Measurements from ENCODE around the gene STXBP1. TPM values are rescaled to one million over a fixed set of nuclear protein-coding genes. Genes with fewer than 3 reads are reported as not detected.

Gene STXBP1
- total and polyA plus RNA-seq, 9 of the 15 experiments (the other 6 are each of a cell fraction or from before 2014, with no cell fraction given) = 4.6 to 35.1 (median 9.7) TPM

DNA sequence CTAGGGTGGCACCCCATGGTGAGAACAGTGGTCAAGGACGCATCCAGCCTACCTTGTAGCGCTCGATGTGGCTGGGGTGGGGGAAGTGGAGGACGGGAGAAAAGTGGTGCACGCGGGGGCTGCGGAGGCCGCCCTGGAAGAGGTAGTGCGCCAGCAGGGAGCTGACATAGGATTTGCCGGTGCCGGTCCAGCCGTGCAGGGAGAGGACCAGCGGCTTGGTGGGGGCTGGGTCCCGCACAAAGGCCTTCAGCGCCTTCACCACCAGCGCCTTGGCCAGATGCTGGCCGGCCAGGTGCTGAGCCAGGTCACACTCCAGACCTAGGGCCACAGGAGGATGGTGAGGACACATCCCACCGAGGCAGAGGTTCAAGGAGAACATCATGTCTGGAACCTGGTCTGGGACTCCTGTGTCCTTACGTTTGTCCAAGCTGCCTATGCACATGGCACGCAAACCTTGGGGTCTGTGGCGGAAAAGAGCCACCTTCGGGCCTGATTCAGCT, 122.2 kb downstream of the STXBP1 start (continued):
- no peak for TF ChIP-seq NR2C1 (IDR thresholded peaks at IDR 0.05)
- no peak for TF ChIP-seq NR2C1 (tag; IDR thresholded peaks at IDR 0.05)
- TF ChIP-seq ZNF134 (CRISPR knock-in tag; conservative IDR thresholded peaks at IDR 0.05) = no peak
- 0 out of 2 replicates have a peak, but pooled peaks have one; percentile 6 for TF ChIP-seq MAFK (IDR thresholded peaks at IDR 0.05; ENCODE audit: low read length)
- TF ChIP-seq TEAD4 (IDR thresholded peaks at IDR 0.05; ENCODE audit: low read length) = no peak
- TF ChIP-seq TEAD4 (CRISPR knock-in tag; IDR thresholded peaks at IDR 0.05; ENCODE audit: borderline replicate concordance) = no peak
- no peak for TF ChIP-seq RBM39 (optimal IDR thresholded peaks at IDR 0.05; ENCODE audit: low read depth, low read length)
- TF ChIP-seq TOE1 (IDR thresholded peaks at IDR 0.05; ENCODE audit: borderline replicate concordance) = no peak
- 0 out of 2 replicates have a peak, but pooled peaks have one; percentile 53 for TF ChIP-seq TOE1 (CRISPR knock-in tag; IDR thresholded peaks at IDR 0.05; ENCODE audit: borderline replicate concordance, low read depth)
- TF ChIP-seq TEAD1 (CRISPR knock-in tag; IDR thresholded peaks at IDR 0.05) = no peak
- no peak for TF ChIP-seq JUN (IDR thresholded peaks at IDR 0.05; ENCODE audit: borderline replicate concordance, low read depth, low read length)
- TF ChIP-seq JUN (CRISPR knock-in tag; IDR thresholded peaks at IDR 0.05; ENCODE audit: borderline replicate concordance) = no peak
- TF ChIP-seq BDP1 (IDR thresholded peaks at IDR 0.05; ENCODE audit: insufficient read depth, insufficient read length) = no peak
- TF ChIP-seq TEAD2 (tag; IDR thresholded peaks at IDR 0.05) = no peak
- TF ChIP-seq PHF21A (IDR thresholded peaks at IDR 0.05; ENCODE audit: borderline replicate concordance, low read depth) = no peak
- TF ChIP-seq FOXJ2 (tag; IDR thresholded peaks at IDR 0.05) = no peak
- TF ChIP-seq RAD21 (CRISPR knock-in tag; conservative IDR thresholded peaks at IDR 0.05 in 1 of 2, IDR thresholded peaks at IDR 0.05 in 1 of 2) = peak in 1 of 2 experiments; percentile 85; a peak in 2 of 4 replicates
- TF ChIP-seq NFRKB (IDR thresholded peaks at IDR 0.05; ENCODE audit: low read depth) = no peak
- TF ChIP-seq, protein P1, sequence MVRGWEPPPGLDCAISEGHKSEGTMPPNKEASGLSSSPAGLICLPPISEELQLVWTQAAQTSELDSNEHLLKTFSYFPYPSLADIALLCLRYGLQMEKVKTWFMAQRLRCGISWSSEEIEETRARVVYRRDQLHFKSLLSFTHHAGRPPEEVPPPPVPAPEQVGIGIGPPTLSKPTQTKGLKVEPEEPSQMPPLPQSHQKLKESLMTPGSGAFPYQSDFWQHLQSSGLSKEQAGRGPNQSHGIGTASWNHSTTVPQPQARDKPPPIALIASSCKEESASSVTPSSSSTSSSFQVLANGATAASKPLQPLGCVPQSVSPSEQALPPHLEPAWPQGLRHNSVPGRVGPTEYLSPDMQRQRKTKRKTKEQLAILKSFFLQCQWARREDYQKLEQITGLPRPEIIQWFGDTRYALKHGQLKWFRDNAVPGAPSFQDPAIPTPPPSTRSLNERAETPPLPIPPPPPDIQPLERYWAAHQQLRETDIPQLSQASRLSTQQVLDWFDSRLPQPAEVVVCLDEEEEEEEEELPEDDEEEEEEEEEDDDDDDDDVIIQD (CRISPR knock-in tag; IDR thresholded peaks at IDR 0.05) = no peak
- TF ChIP-seq NUFIP1 (IDR thresholded peaks at IDR 0.05; ENCODE audit: partially characterized antibody) = no peak
- TF ChIP-seq RBBP5 (IDR thresholded peaks at IDR 0.05; ENCODE audit: borderline replicate concordance, insufficient read depth, low read length, poor library complexity, severe bottlenecking) = no peak
- no peak for TF ChIP-seq ADNP (tag; IDR thresholded peaks at IDR 0.05)
- TF ChIP-seq, protein P2, sequence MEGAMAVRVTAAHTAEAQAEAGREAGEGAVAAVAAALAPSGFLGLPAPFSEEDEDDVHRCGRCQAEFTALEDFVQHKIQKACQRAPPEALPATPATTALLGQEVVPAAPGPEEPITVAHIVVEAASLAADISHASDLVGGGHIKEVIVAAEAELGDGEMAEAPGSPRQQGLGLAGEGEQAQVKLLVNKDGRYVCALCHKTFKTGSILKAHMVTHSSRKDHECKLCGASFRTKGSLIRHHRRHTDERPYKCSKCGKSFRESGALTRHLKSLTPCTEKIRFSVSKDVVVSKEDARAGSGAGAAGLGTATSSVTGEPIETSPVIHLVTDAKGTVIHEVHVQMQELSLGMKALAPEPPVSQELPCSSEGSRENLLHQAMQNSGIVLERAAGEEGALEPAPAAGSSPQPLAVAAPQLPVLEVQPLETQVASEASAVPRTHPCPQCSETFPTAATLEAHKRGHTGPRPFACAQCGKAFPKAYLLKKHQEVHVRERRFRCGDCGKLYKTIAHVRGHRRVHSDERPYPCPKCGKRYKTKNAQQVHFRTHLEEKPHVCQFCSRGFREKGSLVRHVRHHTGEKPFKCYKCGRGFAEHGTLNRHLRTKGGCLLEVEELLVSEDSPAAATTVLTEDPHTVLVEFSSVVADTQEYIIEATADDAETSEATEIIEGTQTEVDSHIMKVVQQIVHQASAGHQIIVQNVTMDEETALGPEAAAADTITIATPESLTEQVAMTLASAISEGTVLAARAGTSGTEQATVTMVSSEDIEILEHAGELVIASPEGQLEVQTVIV (CRISPR knock-in tag; IDR thresholded peaks at IDR 0.05; ENCODE audit: borderline replicate concordance) = no peak
- TF ChIP-seq STAT5B (CRISPR knock-in tag; IDR thresholded peaks at IDR 0.05) = no peak
- no peak for TF ChIP-seq POLR2G (IDR thresholded peaks at IDR 0.05; ENCODE audit: low read depth, low read length)
- TF ChIP-seq CAMTA2 (CRISPR knock-in tag; conservative IDR thresholded peaks at IDR 0.05) = no peak
- no peak for TF ChIP-seq FOSL1 (tag; conservative IDR thresholded peaks at IDR 0.05)
- no peak for TF ChIP-seq PHF20 (IDR thresholded peaks at IDR 0.05; ENCODE audit: partially characterized antibody)

All from K562 (cell line).